Activated CD4-positive, CD25-positive, alpha-beta regulatory T cell treated with anti-CD3 and anti-CD28 coated beads, Interleukin-2, amount 50 U/mL, for 24 hours (primary cell): ENCODE measurements around the gene HLF.

Experiments
- ATAC-seq, 2 donors: fragments of 150-1000 bp; cut with Tn5 transposase; one replicate each; pipeline ENCODE4 v1.10.0; 2021; ENCODE audit warnings: mild to moderate bottlenecking in 1 of 2, moderate library complexity in 1 of 2

The HLF gene

GRCh38 chr17:55275894-55276804 is 11.4 kb downstream of the HLF start:
- ATAC-seq: no peak

- no peak for ATAC-seq
Measured at GRCh38 chr17:55278173-55278961, 13.6 kb downstream of the HLF start.

GRCh38 chr17:55279203-55279602 is 14.4 kb downstream of the HLF start:
- no peak for ATAC-seq

DNA sequence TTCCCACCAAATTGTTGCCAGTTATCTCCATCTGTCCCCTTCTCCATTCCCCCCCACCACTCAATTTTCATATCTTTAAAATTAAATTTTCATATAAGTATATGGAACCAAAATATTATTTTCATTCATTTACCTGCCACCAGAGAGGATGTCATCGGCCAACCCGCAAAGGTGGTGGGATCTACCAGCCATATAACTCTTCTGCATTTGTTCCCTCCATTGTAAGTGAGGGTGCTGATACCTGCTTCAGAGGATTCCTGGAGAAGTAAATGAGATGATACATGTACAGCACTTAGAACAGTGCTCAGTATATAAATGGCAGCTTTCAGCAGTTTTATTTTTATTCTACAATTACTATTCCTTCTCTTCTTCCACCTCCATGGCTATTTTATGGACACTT is 15.0 kb downstream of the HLF start:
- no peak for ATAC-seq

DNA sequence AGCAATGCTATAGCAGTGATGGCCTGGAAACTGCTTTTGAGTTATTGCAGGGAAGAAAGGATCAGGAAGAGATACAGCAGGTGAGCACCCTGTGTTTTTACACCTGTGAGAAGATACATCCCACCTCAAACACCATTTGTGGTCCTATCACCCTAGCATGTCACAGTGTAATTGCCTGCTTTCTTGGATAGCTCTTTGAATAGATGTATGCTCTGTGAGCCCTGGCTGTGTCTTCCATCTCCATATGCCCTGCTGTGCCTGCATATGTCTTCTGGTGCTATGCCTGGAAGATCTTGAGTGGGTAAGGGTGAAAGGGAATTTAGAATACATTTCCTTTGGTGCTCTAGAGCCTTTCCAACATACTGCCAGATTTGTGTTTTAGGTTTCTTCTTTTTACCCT is 15.5 kb downstream of the HLF start:
- no peak for ATAC-seq

GRCh38 chr17:55281649-55282378 is 17.1 kb downstream of the HLF start:
- no peak for ATAC-seq

DNA sequence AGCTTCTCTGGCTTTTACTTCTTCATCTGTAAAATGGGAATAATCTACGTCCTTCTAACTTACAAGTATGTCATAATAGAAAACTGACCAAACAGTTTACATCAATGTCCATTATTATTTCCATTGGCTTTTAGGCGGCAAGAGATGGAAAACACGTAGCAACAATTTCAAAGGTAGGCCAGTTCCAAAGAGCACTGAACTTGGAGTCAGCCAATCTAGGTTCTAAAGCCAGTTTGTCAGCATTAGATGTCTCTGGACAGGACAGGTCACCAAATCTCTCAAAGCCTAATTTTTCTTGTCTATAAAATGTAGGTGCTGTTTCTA is 17.6 kb downstream of the HLF start:
- no peak for ATAC-seq

GRCh38 chr17:55282741-55283140 is 18.0 kb downstream of the HLF start:
- no peak for ATAC-seq

DNA sequence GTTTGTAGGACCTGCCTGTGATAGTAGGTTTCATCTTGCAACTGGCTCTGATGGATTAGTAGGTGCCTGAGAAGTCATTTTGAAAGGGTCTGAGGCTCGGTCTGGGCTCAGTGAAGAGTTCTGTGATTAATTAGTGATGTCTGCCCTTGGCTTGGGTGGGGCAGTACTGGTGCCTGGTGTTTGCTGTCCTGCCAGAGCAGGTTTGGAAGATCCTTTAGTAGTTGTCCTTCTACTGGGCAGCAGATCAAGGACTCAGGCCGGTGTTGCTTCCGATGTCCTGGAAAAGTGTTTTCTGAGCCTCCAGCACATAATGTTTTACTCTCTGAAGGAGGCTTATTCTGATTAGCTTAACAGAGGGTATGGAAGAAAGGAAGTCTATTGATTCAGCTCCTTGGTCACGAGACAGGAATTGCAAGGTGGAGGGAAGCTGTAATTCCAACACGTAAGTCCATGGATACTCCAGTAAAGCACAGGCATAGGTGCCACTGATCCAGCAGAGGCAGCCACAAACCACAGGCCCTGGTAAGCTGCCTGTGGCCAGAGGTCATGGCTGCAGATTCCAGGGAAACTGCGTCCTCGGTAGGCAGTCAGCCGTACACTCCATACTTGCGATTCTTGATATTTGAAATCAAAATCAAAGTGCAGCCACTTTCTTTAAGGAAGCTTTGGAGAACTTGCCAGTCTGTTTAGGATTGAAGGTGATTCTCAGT is 18.7 kb downstream of the HLF start:
- no peak for ATAC-seq

DNA sequence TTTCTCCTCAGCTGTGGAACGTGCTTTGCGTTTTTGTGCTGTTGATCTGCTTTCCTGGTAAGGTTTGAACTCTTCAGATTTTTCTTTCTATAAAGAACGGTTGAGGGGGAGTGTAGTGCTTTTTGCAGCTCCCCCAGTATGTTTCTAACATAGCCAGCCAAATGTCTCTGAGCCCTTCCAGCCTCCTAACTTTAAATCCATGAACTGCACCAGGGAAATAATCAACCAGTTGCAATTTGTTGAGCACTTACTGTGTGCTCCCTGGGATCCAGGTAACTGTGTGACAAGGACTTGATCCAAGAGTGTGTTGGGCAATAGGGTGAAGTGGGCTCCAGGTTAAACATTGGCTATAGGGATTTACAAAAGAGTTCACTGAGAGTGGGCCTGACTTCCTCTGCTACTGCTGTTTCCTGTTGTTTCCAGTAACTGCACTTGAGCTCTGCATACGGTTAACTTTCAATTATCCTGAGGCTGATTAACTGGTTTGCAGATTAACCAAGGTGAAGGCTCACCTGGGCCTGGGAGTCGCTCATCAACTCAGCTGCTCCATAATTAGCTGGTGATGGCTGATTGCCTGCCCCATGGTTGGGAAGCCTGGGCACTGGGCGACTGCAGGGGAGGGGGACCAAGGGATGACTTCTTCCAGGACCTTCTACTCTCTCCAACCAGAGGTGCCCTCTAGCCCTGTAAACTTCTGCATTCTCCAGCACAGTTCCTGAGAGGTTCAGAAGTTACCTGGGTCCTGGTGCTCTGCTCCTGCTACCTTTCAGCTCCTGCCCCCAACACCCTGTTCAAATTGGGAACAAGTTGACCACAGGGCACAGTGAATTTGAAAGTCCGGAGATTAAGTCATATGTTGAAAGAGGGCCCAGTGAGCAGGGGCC is 19.5 kb downstream of the HLF start:
- ATAC-seq: no peak

GRCh38 chr17:55284944-55285339 is 20.2 kb downstream of the HLF start:
- ATAC-seq: no peak

GRCh38 chr17:55285340-55286301 is 20.9 kb downstream of the HLF start:
- ATAC-seq: no peak

- ATAC-seq: peak in 1 of 2 donors; percentile 30
Measured at GRCh38 chr17:55286681-55287589, 22.2 kb downstream of the HLF start.

- ATAC-seq: no peak
Measured at GRCh38 chr17:55288356-55289105, 23.8 kb downstream of the HLF start.

DNA sequence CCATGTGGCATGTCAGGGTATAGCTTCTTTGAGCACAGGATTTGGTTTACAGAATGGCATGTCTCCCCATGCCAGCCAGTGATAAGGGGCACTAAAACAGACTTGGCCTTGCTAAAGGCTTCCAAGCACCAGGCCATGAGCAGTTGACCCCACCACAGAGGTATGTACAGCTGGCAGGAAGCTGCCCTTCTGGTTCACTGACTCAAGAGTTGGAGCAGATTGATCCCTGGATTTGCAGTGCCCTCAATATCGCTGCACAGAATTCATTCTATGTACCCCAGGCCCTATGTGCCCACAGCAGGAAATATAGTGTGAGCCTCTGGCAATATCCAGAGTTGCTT is 24.3 kb downstream of the HLF start:
- ATAC-seq: no peak

- ATAC-seq: no peak
Measured at GRCh38 chr17:55289978-55290377, 25.2 kb downstream of the HLF start.

- no peak for ATAC-seq
Measured at GRCh38 chr17:55290492-55291113, 25.8 kb downstream of the HLF start.

DNA sequence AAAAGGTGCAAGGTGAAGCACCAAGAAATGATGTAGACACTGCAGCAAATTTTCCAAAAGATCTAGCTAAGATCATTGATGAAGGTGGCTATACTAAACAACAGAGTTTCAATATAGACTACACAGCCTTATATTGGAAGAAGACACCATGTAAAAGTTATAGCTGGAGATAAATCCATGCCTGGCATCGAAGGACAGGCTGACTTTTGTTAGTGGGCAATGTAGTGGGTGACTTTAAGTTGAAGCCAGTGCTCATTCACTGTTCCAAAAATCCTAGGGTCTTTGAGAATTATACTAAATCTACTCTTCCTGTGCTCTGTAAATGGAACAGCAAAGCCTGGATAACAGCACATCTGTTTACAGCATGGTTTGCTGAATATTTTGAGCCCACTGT is 26.4 kb downstream of the HLF start:
- no peak for ATAC-seq
